ENCODE measurements around the gene RNU6-1.

RNU6-1 gene

GRCh38 chr15:67885861-67886260 is 46.0 kb upstream of the RNU6-1 start:
- no peak for TF ChIP-seq TSHZ2 (CRISPR knock-in tag; IDR thresholded peaks at IDR 0.05)
- no peak for TF ChIP-seq GLIS3 (CRISPR knock-in tag; IDR thresholded peaks at IDR 0.05)
- no peak for TF ChIP-seq BACH2 (CRISPR knock-in tag; IDR thresholded peaks at IDR 0.05; ENCODE audit: borderline replicate concordance)
- no peak for ATAC-seq

- no peak for ATAC-seq
- TF ChIP-seq ISL1 (CRISPR knock-in tag; IDR thresholded peaks at IDR 0.05) (no peak), ZNF565 (CRISPR knock-in tag; conservative IDR thresholded peaks at IDR 0.05; ENCODE audit: low read depth) (no peak), ARNTL (CRISPR knock-in tag; IDR thresholded peaks at IDR 0.05; ENCODE audit: borderline replicate concordance, low read depth) (no peak), ZNF70 (CRISPR knock-in tag; IDR thresholded peaks at IDR 0.05) (peak; percentile 73; the same call in 1 of the 2 replicates), ZC3H10 (CRISPR knock-in tag; IDR thresholded peaks at IDR 0.05) (no peak)
Observed at GRCh38 chr15:67885175-67885523, 45.3 kb upstream of the RNU6-1 start.

DNA sequence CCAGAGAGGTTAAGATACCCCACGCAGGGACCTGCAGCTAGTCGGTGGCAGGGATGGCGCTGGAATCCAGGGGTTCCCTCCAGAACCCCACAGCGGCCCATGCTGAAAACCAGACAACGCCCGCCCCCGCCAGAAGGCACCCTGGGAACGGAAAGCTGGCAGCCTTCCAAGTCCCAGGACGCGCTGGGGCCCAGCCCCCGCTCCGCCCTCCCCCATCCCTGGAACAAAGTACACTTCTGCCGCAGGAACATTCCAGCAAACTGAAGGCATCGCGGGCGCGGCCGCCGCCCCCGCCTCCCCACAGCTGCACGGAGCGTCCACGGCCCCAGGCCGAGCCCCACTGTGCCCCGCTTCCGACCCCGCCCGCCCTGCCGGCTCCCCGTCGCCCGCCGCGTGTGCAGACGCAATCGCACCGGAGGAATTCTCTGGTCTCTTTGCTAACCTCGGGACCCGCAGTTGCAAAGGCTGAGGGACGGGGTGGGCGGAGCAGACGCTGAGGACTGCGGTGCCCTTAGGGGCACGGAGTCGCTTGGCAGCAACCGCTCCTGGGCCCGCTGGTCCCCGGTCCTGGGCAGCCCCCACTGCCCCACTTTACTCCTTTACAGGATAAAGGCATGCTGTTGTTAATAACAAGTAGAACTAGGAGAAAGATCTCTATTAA is 44.8 kb upstream of the RNU6-1 start:
- no peak for TF ChIP-seq ARNTL (CRISPR knock-in tag; IDR thresholded peaks at IDR 0.05; ENCODE audit: borderline replicate concordance, low read depth)
- no peak for TF ChIP-seq OSR1 (CRISPR knock-in tag; IDR thresholded peaks at IDR 0.05)
- TF ChIP-seq, protein P1, sequence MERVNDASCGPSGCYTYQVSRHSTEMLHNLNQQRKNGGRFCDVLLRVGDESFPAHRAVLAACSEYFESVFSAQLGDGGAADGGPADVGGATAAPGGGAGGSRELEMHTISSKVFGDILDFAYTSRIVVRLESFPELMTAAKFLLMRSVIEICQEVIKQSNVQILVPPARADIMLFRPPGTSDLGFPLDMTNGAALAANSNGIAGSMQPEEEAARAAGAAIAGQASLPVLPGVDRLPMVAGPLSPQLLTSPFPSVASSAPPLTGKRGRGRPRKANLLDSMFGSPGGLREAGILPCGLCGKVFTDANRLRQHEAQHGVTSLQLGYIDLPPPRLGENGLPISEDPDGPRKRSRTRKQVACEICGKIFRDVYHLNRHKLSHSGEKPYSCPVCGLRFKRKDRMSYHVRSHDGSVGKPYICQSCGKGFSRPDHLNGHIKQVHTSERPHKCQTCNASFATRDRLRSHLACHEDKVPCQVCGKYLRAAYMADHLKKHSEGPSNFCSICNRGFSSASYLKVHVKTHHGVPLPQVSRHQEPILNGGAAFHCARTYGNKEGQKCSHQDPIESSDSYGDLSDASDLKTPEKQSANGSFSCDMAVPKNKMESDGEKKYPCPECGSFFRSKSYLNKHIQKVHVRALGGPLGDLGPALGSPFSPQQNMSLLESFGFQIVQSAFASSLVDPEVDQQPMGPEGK (CRISPR knock-in tag; IDR thresholded peaks at IDR 0.05; ENCODE audit: borderline replicate concordance) = no peak; the same call in 1 of the 2 replicates
- TF ChIP-seq ZFP30 (CRISPR knock-in tag; IDR thresholded peaks at IDR 0.05) = no peak
- no peak; the same call in 1 of the 2 replicates for TF ChIP-seq ZNF70 (CRISPR knock-in tag; IDR thresholded peaks at IDR 0.05)
- ATAC-seq = peak; percentile 80

DNA sequence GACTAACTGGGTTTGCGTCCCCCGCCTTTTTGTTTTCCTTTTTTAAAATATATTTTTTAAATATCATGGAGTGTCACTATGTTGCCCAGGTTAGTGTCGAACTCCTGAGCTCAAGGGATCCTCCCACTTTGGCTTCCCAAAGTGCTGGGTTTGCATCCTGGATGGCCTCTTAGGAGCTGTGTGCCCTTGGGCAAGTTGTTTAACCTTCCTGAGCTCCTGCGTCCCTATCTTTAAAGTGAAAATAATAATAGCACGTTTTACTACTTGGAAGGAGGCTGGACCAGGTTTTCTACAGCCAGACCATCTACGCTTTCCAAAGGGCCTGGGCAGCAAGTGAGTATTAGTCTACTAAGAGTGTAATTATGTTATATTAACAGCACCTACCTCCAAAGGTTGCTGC is 44.2 kb upstream of the RNU6-1 start:
- TF ChIP-seq ZNF70 (CRISPR knock-in tag; IDR thresholded peaks at IDR 0.05) (no peak), CREB5 (CRISPR knock-in tag; IDR thresholded peaks at IDR 0.05; ENCODE audit: low read depth) (no peak), TCF4 (CRISPR knock-in tag; IDR thresholded peaks at IDR 0.05; ENCODE audit: borderline replicate concordance) (no peak), ZFP30 (CRISPR knock-in tag; IDR thresholded peaks at IDR 0.05) (no peak)
- ATAC-seq = no peak

- ATAC-seq = peak; percentile 41
- TF ChIP-seq ZNF70 (CRISPR knock-in tag; IDR thresholded peaks at IDR 0.05) (no peak), ARNTL (CRISPR knock-in tag; IDR thresholded peaks at IDR 0.05; ENCODE audit: borderline replicate concordance, low read depth) (no peak), ISL1 (CRISPR knock-in tag; IDR thresholded peaks at IDR 0.05) (no peak), ZNF565 (CRISPR knock-in tag; conservative IDR thresholded peaks at IDR 0.05; ENCODE audit: low read depth) (no peak), ESRRG (CRISPR knock-in tag; IDR thresholded peaks at IDR 0.05) (no peak), BACH2 (CRISPR knock-in tag; IDR thresholded peaks at IDR 0.05; ENCODE audit: borderline replicate concordance) (no peak), TOX (CRISPR knock-in tag; IDR thresholded peaks at IDR 0.05; ENCODE audit: borderline replicate concordance) (no peak), ZNF8 (CRISPR knock-in tag; IDR thresholded peaks at IDR 0.05) (no peak), GLIS3 (CRISPR knock-in tag; IDR thresholded peaks at IDR 0.05) (no peak), PPARA (CRISPR knock-in tag; IDR thresholded peaks at IDR 0.05; ENCODE audit: borderline replicate concordance) (no peak), ZFP3 (CRISPR knock-in tag; IDR thresholded peaks at IDR 0.05) (no peak), ZC3H10 (CRISPR knock-in tag; IDR thresholded peaks at IDR 0.05) (no peak)
- TF ChIP-seq, protein P2, sequence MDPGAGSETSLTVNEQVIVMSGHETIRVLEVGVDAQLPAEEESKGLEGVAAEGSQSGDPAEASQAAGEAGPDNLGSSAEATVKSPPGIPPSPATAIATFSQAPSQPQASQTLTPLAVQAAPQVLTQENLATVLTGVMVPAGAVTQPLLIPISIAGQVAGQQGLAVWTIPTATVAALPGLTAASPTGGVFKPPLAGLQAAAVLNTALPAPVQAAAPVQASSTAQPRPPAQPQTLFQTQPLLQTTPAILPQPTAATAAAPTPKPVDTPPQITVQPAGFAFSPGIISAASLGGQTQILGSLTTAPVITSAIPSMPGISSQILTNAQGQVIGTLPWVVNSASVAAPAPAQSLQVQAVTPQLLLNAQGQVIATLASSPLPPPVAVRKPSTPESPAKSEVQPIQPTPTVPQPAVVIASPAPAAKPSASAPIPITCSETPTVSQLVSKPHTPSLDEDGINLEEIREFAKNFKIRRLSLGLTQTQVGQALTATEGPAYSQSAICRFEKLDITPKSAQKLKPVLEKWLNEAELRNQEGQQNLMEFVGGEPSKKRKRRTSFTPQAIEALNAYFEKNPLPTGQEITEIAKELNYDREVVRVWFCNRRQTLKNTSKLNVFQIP (CRISPR knock-in tag; IDR thresholded peaks at IDR 0.05; ENCODE audit: borderline replicate concordance, low read depth) = no peak
- TF ChIP-seq, protein P1 (CRISPR knock-in tag; IDR thresholded peaks at IDR 0.05; ENCODE audit: borderline replicate concordance) = no peak
Observed at GRCh38 chr15:67883234-67883773, 43.5 kb upstream of the RNU6-1 start.
